PFSK-1 (cell line): Measurements from ENCODE around the gene PLEKHG1.

Source experiments
- FOXP2 ChIP-seq: optimal IDR thresholded peaks from 2 replicates; pipeline ENCODE3; 2011; ENCODE audit warnings: borderline replicate concordance, control low read depth, inconsistent platforms; ENCODE audit not compliant: insufficient read depth; ENCODE audit errors: extremely low read length, extremely low read depth
- POLR2AphosphoS5 ChIP-seq: IDR thresholded peaks from 2 replicates; pipeline ENCODE4 v1.6.1; 2012; ENCODE audit warnings: low read depth, mild to moderate bottlenecking, control low read depth, low read length, moderate library complexity
- SIN3A ChIP-seq: IDR thresholded peaks from 2 replicates; pipeline ENCODE4 v1.6.1; 2012; ENCODE audit warnings: mild to moderate bottlenecking, low read length, moderate library complexity, borderline replicate concordance; ENCODE audit not compliant: insufficient read depth
- TAF1 ChIP-seq: IDR thresholded peaks from 2 replicates; pipeline ENCODE4 v1.6.1; 2012; ENCODE audit warnings: low read length, control low read depth, borderline replicate concordance; ENCODE audit not compliant: insufficient read depth
- TF ChIP-seq, protein P1 (sequence below), 2 experiments: IDR thresholded peaks; 2 replicates each; pipeline versions ENCODE4 v1.6.1 to v1.8.0; 2011 to 2012; ENCODE audit warnings: low read depth in 2 of 2, low read length in 2 of 2, control low read depth in 1 of 2, inconsistent platforms in 1 of 2, mild to moderate bottlenecking in 1 of 2, moderate library complexity in 1 of 2; ENCODE audit not compliant: insufficient read depth in 1 of 2

Gene PLEKHG1

DNA sequence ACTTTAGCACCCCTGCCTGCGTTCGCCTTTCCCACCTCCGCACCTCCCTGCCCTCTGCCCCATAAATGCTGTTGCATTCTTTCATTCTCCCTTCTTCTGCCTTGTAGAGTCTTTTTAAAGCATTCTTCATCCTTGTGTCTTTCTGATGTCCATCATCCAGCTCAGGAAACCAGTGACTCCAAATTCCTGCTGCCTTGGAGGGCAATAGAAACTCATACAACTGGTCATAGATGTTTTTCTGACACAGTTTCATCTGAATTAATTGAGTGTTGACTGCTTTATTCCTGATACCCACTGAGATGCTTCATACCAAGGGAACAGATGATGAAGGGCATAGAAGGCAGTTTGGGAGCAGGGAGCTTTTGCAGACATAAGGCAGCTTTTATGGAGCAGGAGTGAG lies 19.6 kb downstream of the PLEKHG1 start:
- TF ChIP-seq SIN3A (no peak), POLR2AphosphoS5 (no peak), TAF1 (no peak), FOXP2 (no peak)
- TF ChIP-seq, protein P1, sequence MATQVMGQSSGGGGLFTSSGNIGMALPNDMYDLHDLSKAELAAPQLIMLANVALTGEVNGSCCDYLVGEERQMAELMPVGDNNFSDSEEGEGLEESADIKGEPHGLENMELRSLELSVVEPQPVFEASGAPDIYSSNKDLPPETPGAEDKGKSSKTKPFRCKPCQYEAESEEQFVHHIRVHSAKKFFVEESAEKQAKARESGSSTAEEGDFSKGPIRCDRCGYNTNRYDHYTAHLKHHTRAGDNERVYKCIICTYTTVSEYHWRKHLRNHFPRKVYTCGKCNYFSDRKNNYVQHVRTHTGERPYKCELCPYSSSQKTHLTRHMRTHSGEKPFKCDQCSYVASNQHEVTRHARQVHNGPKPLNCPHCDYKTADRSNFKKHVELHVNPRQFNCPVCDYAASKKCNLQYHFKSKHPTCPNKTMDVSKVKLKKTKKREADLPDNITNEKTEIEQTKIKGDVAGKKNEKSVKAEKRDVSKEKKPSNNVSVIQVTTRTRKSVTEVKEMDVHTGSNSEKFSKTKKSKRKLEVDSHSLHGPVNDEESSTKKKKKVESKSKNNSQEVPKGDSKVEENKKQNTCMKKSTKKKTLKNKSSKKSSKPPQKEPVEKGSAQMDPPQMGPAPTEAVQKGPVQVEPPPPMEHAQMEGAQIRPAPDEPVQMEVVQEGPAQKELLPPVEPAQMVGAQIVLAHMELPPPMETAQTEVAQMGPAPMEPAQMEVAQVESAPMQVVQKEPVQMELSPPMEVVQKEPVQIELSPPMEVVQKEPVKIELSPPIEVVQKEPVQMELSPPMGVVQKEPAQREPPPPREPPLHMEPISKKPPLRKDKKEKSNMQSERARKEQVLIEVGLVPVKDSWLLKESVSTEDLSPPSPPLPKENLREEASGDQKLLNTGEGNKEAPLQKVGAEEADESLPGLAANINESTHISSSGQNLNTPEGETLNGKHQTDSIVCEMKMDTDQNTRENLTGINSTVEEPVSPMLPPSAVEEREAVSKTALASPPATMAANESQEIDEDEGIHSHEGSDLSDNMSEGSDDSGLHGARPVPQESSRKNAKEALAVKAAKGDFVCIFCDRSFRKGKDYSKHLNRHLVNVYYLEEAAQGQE (IDR thresholded peaks at IDR 0.05; ENCODE audit: insufficient read depth in 1 of 2, low read depth in 2 of 2, low read length in 2 of 2), result no peak

DNA sequence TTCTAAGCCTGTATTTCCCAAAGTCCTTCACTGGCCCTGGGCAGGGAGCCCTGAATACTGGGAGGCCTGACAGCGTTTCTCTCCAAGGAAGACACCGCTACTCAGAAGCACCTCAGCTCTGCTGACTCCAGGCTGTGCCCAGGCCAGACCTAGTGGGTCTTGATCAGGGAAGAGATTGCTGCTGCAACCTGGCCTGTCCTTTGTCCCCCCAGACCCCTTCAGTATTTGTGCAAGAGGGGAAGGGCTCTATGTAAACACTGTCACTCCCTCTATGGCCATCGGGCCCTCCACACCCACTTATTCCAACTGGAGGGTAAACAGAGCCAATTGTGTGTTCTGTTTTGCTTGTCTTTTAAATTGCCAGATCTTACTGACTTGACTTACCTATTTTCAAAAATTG lies 20.6 kb downstream of the PLEKHG1 start:
- TF ChIP-seq FOXP2 (no peak), POLR2AphosphoS5 (no peak), SIN3A (no peak), TAF1 (no peak)
- TF ChIP-seq, protein P1 (IDR thresholded peaks at IDR 0.05; ENCODE audit: insufficient read depth in 1 of 2, low read depth in 2 of 2, low read length in 2 of 2), result no peak

DNA sequence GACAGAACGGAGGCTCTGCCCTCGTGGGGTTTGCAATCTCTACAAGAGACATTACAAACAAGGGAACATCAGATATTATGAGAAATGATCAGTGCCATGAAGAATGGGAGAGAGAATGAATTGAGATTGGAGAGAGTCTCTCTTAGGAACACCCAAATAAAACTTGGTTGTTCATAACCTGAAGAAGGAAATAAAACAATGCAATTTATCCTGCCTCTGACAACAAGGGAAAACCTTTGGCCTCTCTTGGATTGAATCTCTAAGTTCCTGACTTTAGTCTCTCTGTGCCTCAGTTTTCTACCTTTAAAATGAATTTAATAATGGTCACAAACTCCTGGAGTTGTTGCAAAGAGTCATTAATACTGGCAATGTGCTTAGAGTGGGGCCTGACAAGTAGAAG lies 21.1 kb downstream of the PLEKHG1 start:
- no peak for TF ChIP-seq TAF1

DNA sequence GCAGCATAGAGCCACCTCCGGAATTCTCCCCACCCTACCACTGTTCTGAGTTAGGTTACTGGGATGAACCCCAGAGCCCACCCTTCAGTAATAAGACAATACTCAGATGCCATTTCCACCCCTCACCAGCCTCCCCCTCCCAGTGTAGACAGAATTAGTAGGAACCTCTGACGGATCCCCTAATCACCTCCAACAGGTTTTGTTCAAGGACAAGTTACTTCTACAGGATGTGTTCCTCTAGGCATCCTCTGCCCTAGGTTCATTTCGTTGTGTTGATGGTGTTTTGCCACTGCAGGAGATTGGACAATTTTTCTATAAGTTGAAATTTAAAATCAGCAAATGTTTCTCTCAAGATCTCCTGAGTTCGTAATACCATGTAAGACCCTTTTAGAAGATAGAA lies 22.8 kb downstream of the PLEKHG1 start:
- no peak for TF ChIP-seq FOXP2
- no peak for TF ChIP-seq POLR2AphosphoS5
- TF ChIP-seq TAF1, result no peak
- TF ChIP-seq, protein P1 (IDR thresholded peaks at IDR 0.05; ENCODE audit: insufficient read depth in 1 of 2, low read depth in 2 of 2, low read length in 2 of 2), result no peak
- no peak for TF ChIP-seq SIN3A

DNA sequence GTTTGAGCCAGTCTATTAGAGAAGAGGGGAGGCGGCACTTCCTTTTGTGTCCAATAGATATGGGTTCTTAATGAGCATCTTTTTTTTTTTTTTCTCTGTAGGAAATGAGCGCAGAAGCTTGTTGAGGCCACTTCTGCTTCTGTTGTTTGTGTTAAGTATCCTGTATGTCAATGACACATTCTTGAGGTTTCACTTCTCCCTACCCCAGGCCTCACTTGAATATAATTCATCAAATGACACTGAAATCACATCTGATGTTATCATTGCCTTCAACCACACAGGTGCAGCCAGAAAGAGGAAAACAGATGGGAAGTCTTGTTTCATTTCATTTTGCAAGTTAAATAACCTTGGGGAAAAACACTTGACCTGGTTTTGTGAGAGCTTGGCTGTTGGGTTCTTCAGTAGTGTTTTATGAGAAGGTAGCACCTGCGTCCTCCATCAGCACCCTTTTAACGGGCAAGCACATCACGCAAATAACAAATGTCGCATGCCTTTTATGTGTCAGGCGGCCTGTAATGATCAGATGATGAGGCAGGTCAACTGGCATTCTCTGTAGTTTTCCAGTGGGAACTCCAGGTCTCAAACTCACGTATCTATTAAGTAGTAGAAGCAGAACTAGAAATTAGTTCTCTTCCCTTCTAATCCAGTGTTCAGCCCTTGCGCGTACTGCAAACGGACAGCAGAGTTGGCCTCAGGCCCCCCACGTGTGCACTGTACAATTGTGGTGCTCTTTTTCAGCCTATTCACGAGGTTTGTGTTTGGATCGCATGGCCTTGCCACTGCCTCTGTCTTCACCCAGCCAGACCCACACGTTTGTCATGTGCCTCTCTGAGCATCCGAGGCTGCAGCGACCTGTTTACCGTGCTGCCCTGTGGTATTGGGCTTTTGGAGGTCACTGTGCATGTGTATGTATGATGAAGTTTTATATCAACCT lies 23.5 kb downstream of the PLEKHG1 start:
- TF ChIP-seq, protein P1 (IDR thresholded peaks at IDR 0.05; ENCODE audit: insufficient read depth in 1 of 2, low read depth in 2 of 2, low read length in 2 of 2), result no peak
- TF ChIP-seq POLR2AphosphoS5, result no peak
- no peak for TF ChIP-seq FOXP2
- TF ChIP-seq TAF1, result no peak
- TF ChIP-seq SIN3A, result no peak
